SK-N-SH treated with all-trans-retinoic acid at 6 μM for 48 hours (cell line): ENCODE data around the gene CTNNA3.

Source experiments
- ARNTL ChIP-seq: fragments of 450-650 bp; formaldehyde crosslinking; IDR thresholded peaks from 2 replicates; pipeline ENCODE4 v1.5.0; 2020; ENCODE audit warnings: low read depth, mild to moderate bottlenecking, moderate library complexity, borderline replicate concordance
- GLIS3 ChIP-seq: fragments of 250-450 bp; sonication (Bioruptor Pico); IDR thresholded peaks from 2 replicates; pipeline ENCODE4 v1.5.0; 2020; ENCODE audit warnings: mild to moderate bottlenecking, moderate library complexity
- OSR1 ChIP-seq: fragments of 250-450 bp; sonication (Bioruptor Pico); IDR thresholded peaks from 2 replicates; pipeline ENCODE4 v1.8.0; 2022; ENCODE audit warnings: moderate library complexity, mild to moderate bottlenecking, inconsistent platforms
- PPARA ChIP-seq: fragments of 250-450 bp; sonication (Bioruptor Pico); IDR thresholded peaks from 2 replicates; pipeline ENCODE4 v1.5.0; 2020; ENCODE audit warnings: mild to moderate bottlenecking, borderline replicate concordance
- RARB ChIP-seq: fragments of 250-450 bp; sonication (Bioruptor Pico); IDR thresholded peaks from 2 replicates; pipeline ENCODE4 v1.8.0; 2021; ENCODE audit warnings: mild to moderate bottlenecking, moderate library complexity
- ZFP3 ChIP-seq: fragments of 250-450 bp; sonication (Bioruptor Pico); IDR thresholded peaks from 2 replicates; pipeline ENCODE4 v1.5.0; 2020; ENCODE audit warnings: mild to moderate bottlenecking, moderate library complexity
- ZNF70 ChIP-seq: fragments of 450-650 bp; formaldehyde crosslinking; IDR thresholded peaks from 2 replicates; pipeline ENCODE4 v1.5.0; 2020; ENCODE audit warnings: mild to moderate bottlenecking, moderate library complexity
- ZNF8 ChIP-seq: fragments of 450-650 bp; formaldehyde crosslinking; IDR thresholded peaks from 2 replicates; pipeline ENCODE4 v1.5.0; 2020; ENCODE audit warnings: mild to moderate bottlenecking, moderate library complexity
- TF ChIP-seq, protein P1 (sequence below): fragments of 250-450 bp; sonication (Bioruptor Pico); IDR thresholded peaks from 2 replicates; pipeline ENCODE4 v1.5.1; 2020; ENCODE audit warnings: low read depth, mild to moderate bottlenecking, moderate library complexity
- TF ChIP-seq, protein P2 (sequence below): fragments of 250-450 bp; sonication (Bioruptor Pico); IDR thresholded peaks from 2 replicates; pipeline ENCODE4 v1.8.0; 2020; ENCODE audit warnings: mild to moderate bottlenecking, moderate library complexity, borderline replicate concordance

DNA sequence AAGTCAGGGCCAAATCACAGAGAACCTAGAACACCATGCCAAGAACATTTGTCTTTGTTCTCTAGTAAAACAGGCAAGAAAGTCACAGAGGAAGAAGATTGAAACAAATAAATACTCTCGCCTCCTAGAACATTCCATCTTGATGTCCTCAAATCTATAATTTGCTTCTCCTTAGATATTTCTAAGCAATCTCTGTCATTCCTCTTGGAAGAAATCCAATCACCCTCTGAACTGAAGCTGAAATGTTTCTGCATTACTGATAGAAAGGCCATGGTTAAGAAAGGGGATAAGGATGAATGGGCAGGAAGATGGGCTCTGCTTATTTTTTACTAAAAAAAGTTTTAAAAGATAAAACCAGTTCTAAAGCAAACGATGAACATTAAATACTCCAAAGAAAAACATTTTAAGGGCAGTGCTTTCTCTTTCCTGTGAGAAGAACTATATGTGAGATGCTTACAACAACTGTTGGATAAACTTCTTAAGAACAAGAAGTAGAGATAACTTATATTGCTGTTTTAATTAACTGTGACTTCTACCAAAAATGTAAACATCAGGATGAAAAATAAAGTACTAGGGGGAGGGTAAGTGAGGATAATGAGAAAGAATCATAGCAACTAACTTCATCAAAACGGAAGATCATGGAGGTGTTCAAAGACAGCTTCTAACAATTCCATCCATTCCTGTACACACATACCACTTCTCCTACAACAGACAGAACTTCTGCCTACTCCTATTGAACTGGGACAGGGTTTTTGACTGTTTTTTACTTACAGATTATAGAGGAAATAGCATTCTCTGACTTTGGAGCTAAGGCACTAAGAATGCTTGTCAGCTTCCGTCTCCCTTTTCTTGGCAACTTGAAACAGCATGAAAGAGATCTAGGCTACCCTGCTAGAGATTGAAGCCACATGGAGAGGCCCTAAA is 923.2 kb downstream of the CTNNA3 start:
- no peak for TF ChIP-seq PPARA (CRISPR knock-in tag)
- no peak for TF ChIP-seq RARB (CRISPR knock-in tag)
- no peak for TF ChIP-seq ARNTL (CRISPR knock-in tag)
- TF ChIP-seq, protein P1, sequence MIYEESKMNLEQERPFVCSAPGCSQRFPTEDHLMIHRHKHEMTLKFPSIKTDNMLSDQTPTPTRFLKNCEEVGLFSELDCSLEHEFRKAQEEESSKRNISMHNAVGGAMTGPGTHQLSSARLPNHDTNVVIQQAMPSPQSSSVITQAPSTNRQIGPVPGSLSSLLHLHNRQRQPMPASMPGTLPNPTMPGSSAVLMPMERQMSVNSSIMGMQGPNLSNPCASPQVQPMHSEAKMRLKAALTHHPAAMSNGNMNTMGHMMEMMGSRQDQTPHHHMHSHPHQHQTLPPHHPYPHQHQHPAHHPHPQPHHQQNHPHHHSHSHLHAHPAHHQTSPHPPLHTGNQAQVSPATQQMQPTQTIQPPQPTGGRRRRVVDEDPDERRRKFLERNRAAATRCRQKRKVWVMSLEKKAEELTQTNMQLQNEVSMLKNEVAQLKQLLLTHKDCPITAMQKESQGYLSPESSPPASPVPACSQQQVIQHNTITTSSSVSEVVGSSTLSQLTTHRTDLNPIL: no peak
- TF ChIP-seq, protein P2, sequence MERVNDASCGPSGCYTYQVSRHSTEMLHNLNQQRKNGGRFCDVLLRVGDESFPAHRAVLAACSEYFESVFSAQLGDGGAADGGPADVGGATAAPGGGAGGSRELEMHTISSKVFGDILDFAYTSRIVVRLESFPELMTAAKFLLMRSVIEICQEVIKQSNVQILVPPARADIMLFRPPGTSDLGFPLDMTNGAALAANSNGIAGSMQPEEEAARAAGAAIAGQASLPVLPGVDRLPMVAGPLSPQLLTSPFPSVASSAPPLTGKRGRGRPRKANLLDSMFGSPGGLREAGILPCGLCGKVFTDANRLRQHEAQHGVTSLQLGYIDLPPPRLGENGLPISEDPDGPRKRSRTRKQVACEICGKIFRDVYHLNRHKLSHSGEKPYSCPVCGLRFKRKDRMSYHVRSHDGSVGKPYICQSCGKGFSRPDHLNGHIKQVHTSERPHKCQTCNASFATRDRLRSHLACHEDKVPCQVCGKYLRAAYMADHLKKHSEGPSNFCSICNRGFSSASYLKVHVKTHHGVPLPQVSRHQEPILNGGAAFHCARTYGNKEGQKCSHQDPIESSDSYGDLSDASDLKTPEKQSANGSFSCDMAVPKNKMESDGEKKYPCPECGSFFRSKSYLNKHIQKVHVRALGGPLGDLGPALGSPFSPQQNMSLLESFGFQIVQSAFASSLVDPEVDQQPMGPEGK (CRISPR knock-in tag): no peak
- TF ChIP-seq GLIS3 (CRISPR knock-in tag): no peak
- no peak for TF ChIP-seq ZNF70 (CRISPR knock-in tag)
- no peak for TF ChIP-seq ZFP3 (CRISPR knock-in tag)
- no peak for TF ChIP-seq OSR1
- no peak for TF ChIP-seq ZNF8 (CRISPR knock-in tag)
